Sigmoid colon (tissue), 3 donors: ENCODE results near the gene PTPRD.

ENCODE experiments used
- POLR2A ChIP-seq, 2 donors: fragments of 450-650 bp; IDR thresholded peaks; one replicate each; pipeline ENCODE4 v1.6.1; 2016; ENCODE audit warnings: antibody characterized with exemption in 2 of 2, mild to moderate bottlenecking in 2 of 2, moderate library complexity in 2 of 2
- TF ChIP-seq, protein P1 (sequence below), 4 experiments: fragments of 450-650 bp in 3 of 4; fragments of 200-600 bp in 1 of 4; IDR thresholded peaks; one replicate each; pipeline ENCODE4 v1.5.1; 2016 to 2019; ENCODE audit warnings: antibody characterized with exemption in 4 of 4, mild to moderate bottlenecking in 3 of 4, moderate library complexity in 2 of 4

DNA sequence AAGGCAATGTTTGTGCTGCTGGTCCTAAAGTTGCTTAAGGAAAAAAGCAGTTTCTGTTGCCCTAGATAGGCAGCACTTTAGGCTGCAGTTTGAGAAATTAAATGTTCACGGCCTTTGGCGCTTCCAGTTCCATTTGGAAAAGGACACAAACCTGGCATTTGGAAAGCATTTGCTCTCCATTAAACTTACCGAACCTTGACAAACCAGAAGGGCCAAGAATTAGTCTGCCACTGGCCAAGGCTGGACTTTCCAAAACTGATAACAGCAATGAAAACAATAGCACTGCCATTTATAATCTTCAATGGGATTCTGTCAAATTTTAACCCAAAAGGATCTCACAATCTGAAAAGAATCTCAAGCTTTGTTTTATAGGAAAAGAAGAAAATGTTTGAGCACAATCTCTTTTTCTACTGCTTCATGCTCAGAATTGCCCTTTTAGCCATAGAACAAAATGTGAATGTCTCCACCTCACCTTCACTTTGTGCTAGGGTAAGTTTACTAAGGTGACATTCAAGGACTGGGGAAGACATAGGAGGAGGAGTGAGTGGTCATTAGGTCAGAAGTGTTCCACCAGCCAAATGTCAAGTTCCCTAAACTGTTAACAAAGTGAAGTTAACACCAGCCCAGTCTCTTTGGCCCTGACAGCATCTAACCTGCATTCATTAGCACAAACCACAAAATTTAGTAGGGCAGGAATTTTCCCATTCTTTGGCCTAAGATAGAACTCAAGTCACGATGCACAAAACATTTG is 2229.8 kb downstream of the PTPRD start:
- TF ChIP-seq, protein P1, sequence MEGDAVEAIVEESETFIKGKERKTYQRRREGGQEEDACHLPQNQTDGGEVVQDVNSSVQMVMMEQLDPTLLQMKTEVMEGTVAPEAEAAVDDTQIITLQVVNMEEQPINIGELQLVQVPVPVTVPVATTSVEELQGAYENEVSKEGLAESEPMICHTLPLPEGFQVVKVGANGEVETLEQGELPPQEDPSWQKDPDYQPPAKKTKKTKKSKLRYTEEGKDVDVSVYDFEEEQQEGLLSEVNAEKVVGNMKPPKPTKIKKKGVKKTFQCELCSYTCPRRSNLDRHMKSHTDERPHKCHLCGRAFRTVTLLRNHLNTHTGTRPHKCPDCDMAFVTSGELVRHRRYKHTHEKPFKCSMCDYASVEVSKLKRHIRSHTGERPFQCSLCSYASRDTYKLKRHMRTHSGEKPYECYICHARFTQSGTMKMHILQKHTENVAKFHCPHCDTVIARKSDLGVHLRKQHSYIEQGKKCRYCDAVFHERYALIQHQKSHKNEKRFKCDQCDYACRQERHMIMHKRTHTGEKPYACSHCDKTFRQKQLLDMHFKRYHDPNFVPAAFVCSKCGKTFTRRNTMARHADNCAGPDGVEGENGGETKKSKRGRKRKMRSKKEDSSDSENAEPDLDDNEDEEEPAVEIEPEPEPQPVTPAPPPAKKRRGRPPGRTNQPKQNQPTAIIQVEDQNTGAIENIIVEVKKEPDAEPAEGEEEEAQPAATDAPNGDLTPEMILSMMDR (IDR thresholded peaks at IDR 0.05), result no peak
- TF ChIP-seq POLR2A (IDR thresholded peaks at IDR 0.05), result no peak
